Tibial nerve (tissue), 4 donors: Measurements from ENCODE around the gene TK2.

Experiments used
- EP300 ChIP-seq, 2 donors: sonication (generic); formaldehyde crosslinking; IDR thresholded peaks; one replicate each; pipeline ENCODE4 v1.6.1; 2017; ENCODE audit warnings: antibody characterized with exemption in 2 of 2, mild to moderate bottlenecking in 1 of 2
- POLR2A ChIP-seq, 2 donors: fragments of 450-650 bp; IDR thresholded peaks; one replicate each; pipeline ENCODE4 v1.6.1; 2017; ENCODE audit warnings: antibody characterized with exemption in 2 of 2, mild to moderate bottlenecking in 2 of 2, moderate library complexity in 2 of 2
- TF ChIP-seq, protein P1 (sequence below), 5 experiments: fragments of 200-600 bp in 3 of 5; fragments of 450-650 bp in 2 of 5; sonication (generic) in 3 of 5; IDR thresholded peaks; one replicate each; pipeline ENCODE4 v1.5.1; 2016 to 2019; ENCODE audit warnings: antibody characterized with exemption in 5 of 5, mild to moderate bottlenecking in 3 of 5, moderate library complexity in 2 of 5

DNA sequence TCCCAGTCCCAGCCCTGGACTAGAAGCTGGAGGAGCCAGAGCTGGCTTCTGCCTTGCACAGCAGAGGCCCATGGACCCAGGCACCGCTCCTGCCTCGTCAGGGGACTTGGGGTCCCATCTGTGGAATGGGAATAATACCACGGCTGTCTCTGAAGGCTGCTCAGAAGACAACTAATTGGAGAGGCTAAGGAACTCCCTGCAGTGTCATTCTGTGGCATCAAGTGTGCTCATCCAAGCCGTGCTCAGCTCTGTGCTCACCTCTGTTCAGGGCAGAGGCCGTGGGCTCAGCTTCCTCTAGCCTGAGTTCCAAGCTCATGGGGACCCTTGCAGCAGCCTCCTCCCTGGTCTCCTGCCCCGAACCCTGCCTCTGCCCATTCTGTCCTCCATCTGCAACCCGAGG, 91.1 kb downstream of the TK2 start:
- TF ChIP-seq EP300 (IDR thresholded peaks at IDR 0.05) (no peak), POLR2A (IDR thresholded peaks at IDR 0.05) (no peak)
- TF ChIP-seq, protein P1, sequence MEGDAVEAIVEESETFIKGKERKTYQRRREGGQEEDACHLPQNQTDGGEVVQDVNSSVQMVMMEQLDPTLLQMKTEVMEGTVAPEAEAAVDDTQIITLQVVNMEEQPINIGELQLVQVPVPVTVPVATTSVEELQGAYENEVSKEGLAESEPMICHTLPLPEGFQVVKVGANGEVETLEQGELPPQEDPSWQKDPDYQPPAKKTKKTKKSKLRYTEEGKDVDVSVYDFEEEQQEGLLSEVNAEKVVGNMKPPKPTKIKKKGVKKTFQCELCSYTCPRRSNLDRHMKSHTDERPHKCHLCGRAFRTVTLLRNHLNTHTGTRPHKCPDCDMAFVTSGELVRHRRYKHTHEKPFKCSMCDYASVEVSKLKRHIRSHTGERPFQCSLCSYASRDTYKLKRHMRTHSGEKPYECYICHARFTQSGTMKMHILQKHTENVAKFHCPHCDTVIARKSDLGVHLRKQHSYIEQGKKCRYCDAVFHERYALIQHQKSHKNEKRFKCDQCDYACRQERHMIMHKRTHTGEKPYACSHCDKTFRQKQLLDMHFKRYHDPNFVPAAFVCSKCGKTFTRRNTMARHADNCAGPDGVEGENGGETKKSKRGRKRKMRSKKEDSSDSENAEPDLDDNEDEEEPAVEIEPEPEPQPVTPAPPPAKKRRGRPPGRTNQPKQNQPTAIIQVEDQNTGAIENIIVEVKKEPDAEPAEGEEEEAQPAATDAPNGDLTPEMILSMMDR (IDR thresholded peaks at IDR 0.05) = no peak
